C4-2B (cell line): ENCODE data around the gene SLCO3A1.

Source experiments
- ZFX ChIP-seq: fragments of 450-650 bp; IDR thresholded peaks from 2 replicates; pipeline ENCODE4 v1.6.1; 2017
- TF ChIP-seq, protein P1 (sequence below): fragments of 450-650 bp; conservative IDR thresholded peaks from 2 replicates; pipeline ENCODE4 v1.5.1; 2017; ENCODE audit warnings: mild to moderate bottlenecking

DNA sequence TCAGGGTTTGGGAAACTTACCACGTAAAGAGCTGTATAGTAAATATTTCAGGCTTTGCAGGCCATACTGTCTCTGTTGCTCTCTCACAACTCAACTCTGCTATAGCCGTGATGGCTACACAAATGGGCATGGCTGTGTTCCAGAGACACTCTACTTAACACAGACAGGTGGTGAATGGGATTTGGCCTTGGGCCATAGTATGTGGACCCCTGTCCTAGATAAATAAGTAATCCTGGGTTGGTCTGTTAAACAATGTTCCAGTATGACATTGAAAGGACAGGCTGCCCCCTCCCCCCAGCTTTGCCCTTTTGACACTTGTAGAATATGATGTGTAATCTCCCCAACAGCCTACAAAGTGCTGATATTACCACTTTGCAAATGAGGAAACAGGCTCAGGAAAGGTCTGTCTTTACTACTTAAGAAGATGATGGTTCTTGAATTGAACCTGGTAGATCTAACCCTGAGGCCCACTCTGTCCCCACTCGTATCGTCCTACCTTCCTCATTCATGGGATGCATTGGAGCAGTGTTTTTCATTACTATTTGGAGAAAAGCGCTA lies 38.4 kb downstream of the SLCO3A1 start:
- TF ChIP-seq, protein P1, sequence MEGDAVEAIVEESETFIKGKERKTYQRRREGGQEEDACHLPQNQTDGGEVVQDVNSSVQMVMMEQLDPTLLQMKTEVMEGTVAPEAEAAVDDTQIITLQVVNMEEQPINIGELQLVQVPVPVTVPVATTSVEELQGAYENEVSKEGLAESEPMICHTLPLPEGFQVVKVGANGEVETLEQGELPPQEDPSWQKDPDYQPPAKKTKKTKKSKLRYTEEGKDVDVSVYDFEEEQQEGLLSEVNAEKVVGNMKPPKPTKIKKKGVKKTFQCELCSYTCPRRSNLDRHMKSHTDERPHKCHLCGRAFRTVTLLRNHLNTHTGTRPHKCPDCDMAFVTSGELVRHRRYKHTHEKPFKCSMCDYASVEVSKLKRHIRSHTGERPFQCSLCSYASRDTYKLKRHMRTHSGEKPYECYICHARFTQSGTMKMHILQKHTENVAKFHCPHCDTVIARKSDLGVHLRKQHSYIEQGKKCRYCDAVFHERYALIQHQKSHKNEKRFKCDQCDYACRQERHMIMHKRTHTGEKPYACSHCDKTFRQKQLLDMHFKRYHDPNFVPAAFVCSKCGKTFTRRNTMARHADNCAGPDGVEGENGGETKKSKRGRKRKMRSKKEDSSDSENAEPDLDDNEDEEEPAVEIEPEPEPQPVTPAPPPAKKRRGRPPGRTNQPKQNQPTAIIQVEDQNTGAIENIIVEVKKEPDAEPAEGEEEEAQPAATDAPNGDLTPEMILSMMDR: no peak
- no peak for TF ChIP-seq ZFX
